SU-DHL-6 (cell line): ENCODE measurements around the gene BPIFB2.

ENCODE experiments used
- EZH2phosphoT487 ChIP-seq: fragments of 200-600 bp; sonication (generic), shearing (Covaris generic); conservative IDR thresholded peaks from 2 replicates; pipeline ENCODE4 v1.6.1; 2018; ENCODE audit warnings: mild to moderate bottlenecking, antibody characterized with exemption, low read length, moderate library complexity, mixed read lengths
- TF ChIP-seq, protein P1 (sequence below): fragments of 200-600 bp; sonication (generic); IDR thresholded peaks from one replicate; pipeline ENCODE4 v1.5.1; 2017; ENCODE audit warnings: antibody characterized with exemption, mild to moderate bottlenecking, low read length, moderate library complexity; ENCODE audit not compliant: insufficient read depth, poor library complexity, severe bottlenecking

DNA sequence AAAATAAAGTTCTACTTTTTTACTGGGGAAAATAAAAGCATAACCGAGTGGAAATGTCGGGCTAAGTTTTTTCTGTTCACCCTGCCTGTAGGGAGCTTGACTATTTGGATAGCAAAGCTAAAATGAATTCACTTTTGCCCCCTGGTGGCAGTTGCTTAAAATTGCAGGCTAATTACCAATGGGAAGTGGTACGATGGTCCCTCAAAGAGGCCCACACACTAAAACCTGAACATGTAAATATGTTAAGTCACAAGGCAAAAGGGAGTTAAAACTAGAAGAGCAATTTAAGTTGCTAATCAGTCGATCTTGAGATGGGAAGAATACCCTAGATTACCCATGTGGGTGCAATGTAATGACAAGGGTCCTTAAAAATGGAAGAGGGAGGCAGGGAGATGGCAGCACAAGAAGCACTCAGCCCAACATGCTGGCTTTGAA is 2.4 kb upstream of the BPIFB2 start:
- TF ChIP-seq, protein P1, sequence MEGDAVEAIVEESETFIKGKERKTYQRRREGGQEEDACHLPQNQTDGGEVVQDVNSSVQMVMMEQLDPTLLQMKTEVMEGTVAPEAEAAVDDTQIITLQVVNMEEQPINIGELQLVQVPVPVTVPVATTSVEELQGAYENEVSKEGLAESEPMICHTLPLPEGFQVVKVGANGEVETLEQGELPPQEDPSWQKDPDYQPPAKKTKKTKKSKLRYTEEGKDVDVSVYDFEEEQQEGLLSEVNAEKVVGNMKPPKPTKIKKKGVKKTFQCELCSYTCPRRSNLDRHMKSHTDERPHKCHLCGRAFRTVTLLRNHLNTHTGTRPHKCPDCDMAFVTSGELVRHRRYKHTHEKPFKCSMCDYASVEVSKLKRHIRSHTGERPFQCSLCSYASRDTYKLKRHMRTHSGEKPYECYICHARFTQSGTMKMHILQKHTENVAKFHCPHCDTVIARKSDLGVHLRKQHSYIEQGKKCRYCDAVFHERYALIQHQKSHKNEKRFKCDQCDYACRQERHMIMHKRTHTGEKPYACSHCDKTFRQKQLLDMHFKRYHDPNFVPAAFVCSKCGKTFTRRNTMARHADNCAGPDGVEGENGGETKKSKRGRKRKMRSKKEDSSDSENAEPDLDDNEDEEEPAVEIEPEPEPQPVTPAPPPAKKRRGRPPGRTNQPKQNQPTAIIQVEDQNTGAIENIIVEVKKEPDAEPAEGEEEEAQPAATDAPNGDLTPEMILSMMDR, result peak; percentile 93
- no peak for TF ChIP-seq EZH2phosphoT487
